Ascending aorta (tissue), 2 donors: Measurements from ENCODE around the gene EIF2A. TPM values are rescaled to one million over a fixed set of nuclear protein-coding genes. Genes with fewer than 3 reads are reported as not detected.

Source experiments
- DNase-seq, 2 donors: peaks; one replicate each; pipeline ENCODE4 v3.0.0-alpha.2; 2019; ENCODE audit warnings: low spot score in 2 of 2
- H3K27ac ChIP-seq, 2 donors: fragments of 200-600 bp; sonication (generic); one replicate each; pipeline ENCODE4 v1.5.1; 2016 to 2017; ENCODE audit warnings: mild to moderate bottlenecking in 1 of 2
- H3K27me3 ChIP-seq: fragments of 200-600 bp; sonication (generic); one replicate; pipeline ENCODE4 v1.5.1; 2017
- H3K36me3 ChIP-seq, 2 donors: fragments of 200-600 bp; sonication (generic); one replicate each; pipeline ENCODE4 v1.5.1; 2016
- H3K4me1 ChIP-seq, 2 donors: fragments of 200-600 bp; sonication (generic); one replicate each; pipeline ENCODE4 v1.5.1; 2016 to 2017; ENCODE audit warnings: mild to moderate bottlenecking in 1 of 2
- H3K4me3 ChIP-seq, 2 donors: fragments of 200-600 bp; sonication (generic); one replicate each; pipeline ENCODE4 v1.5.1; 2016 to 2017; ENCODE audit warnings: mild to moderate bottlenecking in 1 of 2
- H3K9me3 ChIP-seq, 2 donors: fragments of 200-600 bp; sonication (generic); one replicate each; pipeline ENCODE4 v1.5.1; 2016
- intact Hi-C: fragments of 100-400 bp; cut with DNase I; formaldehyde crosslinking; loops from one replicate; pipeline ENCODE4 v1.15.1; 2023
- total RNA-seq: library from RNA; depleted of rRNA; stranded (reverse); fragments of >200 nt; gene quantifications from one replicate; pipeline ENCODE4 v1.1.0, GENCODE V29; 2016
- TF ChIP-seq, protein P1 (sequence below), 3 experiments: fragments of 200-600 bp in 2 of 3; fragments of 450-650 bp in 1 of 3; sonication (generic) in 2 of 3; IDR thresholded peaks; one replicate each; pipeline ENCODE4 v1.5.1; 2016 to 2019; ENCODE audit warnings: antibody characterized with exemption in 3 of 3, mild to moderate bottlenecking in 1 of 3, moderate library complexity in 1 of 3

Gene EIF2A
- total RNA-seq, 1 donor from 2014 or later, result 83.2 TPM

DNA sequence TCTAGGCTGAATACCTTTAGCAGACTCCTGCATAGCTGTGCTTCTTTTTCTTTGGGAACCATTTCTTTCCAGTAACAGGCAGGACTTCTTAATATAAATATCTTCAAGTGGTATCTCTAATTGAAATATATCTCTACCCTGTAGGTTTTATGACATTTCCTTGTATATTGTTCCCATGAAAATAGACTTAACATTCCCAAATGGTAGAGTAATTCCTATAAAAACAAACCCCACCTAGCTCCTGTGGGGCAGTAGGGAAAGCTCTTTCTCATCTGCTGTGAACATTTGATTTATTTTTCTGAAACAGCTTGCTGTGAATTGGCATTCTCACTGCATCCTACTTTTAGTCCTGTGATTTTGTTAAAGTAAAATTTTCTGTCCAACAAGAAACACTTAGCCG is 77.4 kb downstream of the EIF2A start:
- H3K36me3 ChIP-seq, result peaks cover 19 to 35% of the 10 kb centered on the region in 2 donors
- no peak for DNase-seq
- H3K4me3 ChIP-seq, result no peak overlapping the region
- no peaks in the 10 kb centered on the region for H3K27me3 ChIP-seq
- H3K27ac ChIP-seq, result no peak overlapping the region
- intact Hi-C loops, result no loop called here
- peaks cover 0 to 12% of the 10 kb centered on the region in 2 donors for H3K4me1 ChIP-seq
- H3K9me3 ChIP-seq, result no peaks in the 10 kb centered on the region
- TF ChIP-seq, protein P1, sequence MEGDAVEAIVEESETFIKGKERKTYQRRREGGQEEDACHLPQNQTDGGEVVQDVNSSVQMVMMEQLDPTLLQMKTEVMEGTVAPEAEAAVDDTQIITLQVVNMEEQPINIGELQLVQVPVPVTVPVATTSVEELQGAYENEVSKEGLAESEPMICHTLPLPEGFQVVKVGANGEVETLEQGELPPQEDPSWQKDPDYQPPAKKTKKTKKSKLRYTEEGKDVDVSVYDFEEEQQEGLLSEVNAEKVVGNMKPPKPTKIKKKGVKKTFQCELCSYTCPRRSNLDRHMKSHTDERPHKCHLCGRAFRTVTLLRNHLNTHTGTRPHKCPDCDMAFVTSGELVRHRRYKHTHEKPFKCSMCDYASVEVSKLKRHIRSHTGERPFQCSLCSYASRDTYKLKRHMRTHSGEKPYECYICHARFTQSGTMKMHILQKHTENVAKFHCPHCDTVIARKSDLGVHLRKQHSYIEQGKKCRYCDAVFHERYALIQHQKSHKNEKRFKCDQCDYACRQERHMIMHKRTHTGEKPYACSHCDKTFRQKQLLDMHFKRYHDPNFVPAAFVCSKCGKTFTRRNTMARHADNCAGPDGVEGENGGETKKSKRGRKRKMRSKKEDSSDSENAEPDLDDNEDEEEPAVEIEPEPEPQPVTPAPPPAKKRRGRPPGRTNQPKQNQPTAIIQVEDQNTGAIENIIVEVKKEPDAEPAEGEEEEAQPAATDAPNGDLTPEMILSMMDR (IDR thresholded peaks at IDR 0.05), result no peak

DNA sequence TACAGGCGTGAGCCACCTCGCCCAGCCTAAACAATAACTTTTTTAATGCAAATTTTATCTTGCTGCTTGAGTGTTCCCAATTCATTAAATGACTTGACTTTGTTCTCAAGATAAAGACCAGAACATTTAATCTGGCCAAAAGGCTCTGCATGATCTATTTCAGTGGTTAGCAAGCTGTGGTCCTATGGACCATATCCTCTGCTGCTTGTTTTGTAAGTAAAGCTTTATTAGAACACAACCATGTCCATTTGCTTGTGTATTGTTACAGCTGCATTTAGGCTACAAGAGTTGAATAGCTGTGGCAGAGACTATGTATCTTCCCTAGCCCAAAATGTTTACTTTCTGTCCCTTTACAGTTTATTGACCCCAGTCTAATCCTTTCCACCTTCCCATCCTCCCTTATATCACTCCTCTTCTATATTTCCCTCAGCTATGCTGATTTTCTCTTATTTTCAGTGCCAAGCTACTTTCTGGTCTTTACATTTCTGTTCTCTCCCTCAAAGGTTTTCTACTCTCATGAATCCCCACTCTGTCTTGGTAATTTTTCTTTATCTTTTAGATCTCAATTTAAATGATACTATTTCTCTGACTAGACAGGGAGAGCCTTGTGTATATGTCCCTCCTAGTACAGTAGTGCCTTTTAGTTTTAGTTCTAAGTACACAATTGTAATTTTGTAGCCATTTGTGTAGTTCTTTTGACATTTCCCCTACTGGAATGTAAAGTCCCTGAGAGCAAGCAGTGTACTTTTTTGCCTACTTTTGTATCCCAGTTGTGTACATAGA is 79.8 kb downstream of the EIF2A start:
- peaks cover 19 to 57% of the 10 kb centered on the region in 2 donors for H3K36me3 ChIP-seq
- no peaks in the 10 kb centered on the region for H3K27me3 ChIP-seq
- H3K4me1 ChIP-seq, result peaks cover 0 to 12% of the 10 kb centered on the region in 2 donors
- TF ChIP-seq, protein P1 (IDR thresholded peaks at IDR 0.05), result no peak
- intact Hi-C loops, result no loop called here
- H3K27ac ChIP-seq, result no peak overlapping the region
- DNase-seq, result no peak
- H3K9me3 ChIP-seq, result no peaks in the 10 kb centered on the region
- H3K4me3 ChIP-seq, result no peak overlapping the region

DNA sequence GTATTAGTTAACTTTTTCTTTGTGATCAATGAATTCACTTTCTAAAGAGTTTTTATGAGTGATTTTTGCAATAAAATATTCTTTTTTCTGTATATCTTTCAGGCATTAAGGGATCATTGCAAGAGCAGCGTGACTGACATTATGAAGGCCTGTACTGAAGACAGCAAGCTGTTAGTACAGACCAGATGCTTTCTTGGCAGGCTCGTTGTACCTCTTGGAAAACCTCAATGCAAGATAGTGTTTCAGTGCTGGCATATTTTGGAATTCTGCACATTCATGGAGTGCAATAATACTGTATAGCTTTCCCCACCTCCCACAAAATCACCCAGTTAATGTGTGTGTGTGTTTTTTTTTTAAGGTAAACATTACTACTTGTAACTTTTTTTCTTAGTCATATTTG is 81.0 kb downstream of the EIF2A start:
- intact Hi-C loops, result no loop called here
- Histone ChIP-seq H3K9me3 (no peaks in the 10 kb centered on the region), H3K36me3 (peaks cover 19 to 59% of the 10 kb centered on the region in 2 donors), H3K27ac (no peak overlapping the region), H3K27me3 (no peaks in the 10 kb centered on the region), H3K4me1 (peaks cover 0 to 12% of the 10 kb centered on the region in 2 donors), H3K4me3 (no peak overlapping the region)
- TF ChIP-seq, protein P1 (IDR thresholded peaks at IDR 0.05), result no peak
- no peak for DNase-seq

DNA sequence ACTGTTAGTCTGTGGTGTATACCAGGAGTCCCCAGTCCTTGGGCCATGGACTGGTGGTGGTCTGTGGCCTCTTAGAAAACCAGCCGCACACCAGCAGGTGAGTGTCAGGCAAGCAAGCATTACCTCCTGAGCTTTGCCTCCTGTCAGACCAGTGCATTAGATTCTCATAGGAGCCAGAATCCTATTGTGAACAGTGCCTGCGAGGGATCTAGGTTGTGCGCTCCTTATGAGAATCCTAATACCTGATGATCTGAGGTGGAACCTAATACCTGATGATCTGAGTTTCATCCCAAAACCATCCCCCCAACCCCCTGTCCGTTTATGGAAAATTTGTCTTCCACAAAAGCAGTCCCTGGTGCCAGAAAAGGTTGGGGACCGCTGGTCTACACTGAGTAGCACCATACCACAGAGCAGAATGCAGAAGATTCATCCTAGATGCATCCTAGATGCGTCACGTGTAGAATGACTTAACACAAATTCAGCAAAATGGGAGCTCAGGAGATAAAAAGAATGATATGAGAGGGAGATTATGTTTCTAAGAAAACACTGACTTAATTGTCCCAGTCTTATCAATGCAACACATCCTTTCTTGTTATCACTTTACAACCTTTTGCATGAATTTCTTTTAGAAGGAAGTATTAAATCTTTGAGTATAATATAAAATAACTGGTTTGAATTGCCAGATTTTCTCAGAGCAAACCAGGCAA is 85.1 kb downstream of the EIF2A start:
- H3K4me3 ChIP-seq, result no peak overlapping the region
- DNase-seq, result no peak
- H3K27me3 ChIP-seq, result no peaks in the 10 kb centered on the region
- TF ChIP-seq, protein P1 (IDR thresholded peaks at IDR 0.05), result no peak
- peaks cover 10 to 43% of the 10 kb centered on the region in 2 donors for H3K36me3 ChIP-seq
- intact Hi-C loops, result no loop called here
- H3K4me1 ChIP-seq, result no peaks in the 10 kb centered on the region
- no peak overlapping the region for H3K27ac ChIP-seq
- no peaks in the 10 kb centered on the region for H3K9me3 ChIP-seq

DNA sequence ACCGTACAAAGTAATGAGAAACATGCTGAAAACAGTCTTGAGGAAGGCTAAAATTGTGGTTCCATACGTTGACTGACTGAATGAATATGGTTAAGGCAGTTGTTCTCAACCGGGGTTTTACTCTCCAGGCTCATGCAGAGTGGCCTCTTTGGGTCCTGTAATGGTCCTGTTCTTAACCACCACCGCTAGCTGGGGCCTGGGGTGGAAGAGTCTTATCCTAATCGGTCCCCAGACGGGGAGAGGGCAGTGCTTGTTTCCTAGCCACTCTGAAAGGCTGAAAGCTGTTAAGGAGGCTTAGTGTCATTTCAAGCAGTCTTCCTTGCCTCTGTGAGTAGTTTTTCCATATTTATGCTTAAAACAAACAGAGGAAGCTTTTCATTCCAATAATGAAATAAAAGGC is 88.5 kb downstream of the EIF2A start:
- intact Hi-C loops, result no loop called here
- Histone ChIP-seq H3K4me3 (no peak overlapping the region), H3K36me3 (peaks cover 0 to 12% of the 10 kb centered on the region in 2 donors), H3K9me3 (no peaks in the 10 kb centered on the region), H3K4me1 (no peaks in the 10 kb centered on the region), H3K27ac (no peak overlapping the region), H3K27me3 (no peaks in the 10 kb centered on the region)
- TF ChIP-seq, protein P1 (IDR thresholded peaks at IDR 0.05), result no peak
- DNase-seq, result no peak
